Stimulated activated naive CD8-positive, alpha-beta T cell treated with anti-CD3 and anti-CD28 coated beads, Interleukin-15, Interleukin-2, amounts not matched to agents 100 U/mL and 50 U/mL, for 24 hours (primary cell): ENCODE data around the gene GJA3.
"Not testable (repeated sequence)": the region's sequence is repeated elsewhere in the genome, so short reads cannot be mapped to it uniquely, and the experiment has no call there.

Source experiments
- ATAC-seq: fragments of 150-1000 bp; cut with Tn5 transposase; one replicate; pipeline ENCODE4 v1.10.0; 2021
- DNase-seq: peaks from one replicate; pipeline ENCODE4 v3.0.0; 2021

The GJA3 gene

DNA sequence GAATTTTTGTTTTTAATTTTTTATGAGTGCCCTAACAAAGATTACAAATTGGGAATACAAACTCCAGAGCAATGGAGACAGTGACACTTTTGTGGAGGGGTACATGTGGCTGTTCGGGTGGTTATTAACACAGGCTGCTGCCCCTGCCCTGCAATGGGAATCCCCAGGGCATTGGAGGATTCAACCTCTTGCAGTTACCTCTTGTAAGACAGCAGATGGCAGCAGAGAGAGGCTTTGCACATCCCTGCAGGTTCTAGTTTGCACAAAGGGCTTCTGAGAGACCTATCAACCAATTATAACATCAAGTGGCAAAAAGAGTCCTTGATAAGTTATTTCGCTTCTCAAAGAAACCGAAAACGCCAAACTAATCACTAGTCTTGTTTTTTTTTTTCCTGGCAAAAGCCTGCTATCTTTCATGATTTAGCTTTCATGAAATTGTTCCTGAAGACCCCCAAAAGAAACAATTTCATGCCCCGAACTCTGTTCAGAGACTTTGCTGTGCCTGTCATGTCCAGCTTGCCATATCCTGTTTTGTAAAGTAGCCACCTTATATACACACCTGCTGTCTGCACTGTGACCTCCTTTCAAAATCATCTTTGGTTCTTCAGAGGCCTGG is 21.5 kb upstream of the GJA3 start:
- DNase-seq, result peak; percentile 36
- peak; percentile 86 for ATAC-seq

DNA sequence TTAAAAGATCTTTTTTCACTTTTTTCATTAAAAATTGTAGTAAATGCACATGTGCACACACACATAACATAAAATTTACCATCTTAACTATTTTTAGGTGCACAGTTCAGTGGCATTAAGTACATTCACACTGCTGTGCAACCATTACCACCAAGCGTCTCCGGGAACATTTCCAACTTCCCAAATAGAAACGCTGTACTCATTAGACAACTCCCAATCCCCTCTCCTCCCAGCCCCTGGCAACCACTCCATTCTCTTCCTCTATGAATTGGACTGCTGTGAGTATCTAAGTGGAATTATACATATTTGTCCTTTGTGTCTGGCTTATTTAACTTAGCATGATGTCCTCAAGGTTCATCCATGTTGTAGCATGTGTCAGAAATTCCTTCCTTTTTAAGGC is 20.3 kb upstream of the GJA3 start:
- DNase-seq (no peak), ATAC-seq (no peak)

DNA sequence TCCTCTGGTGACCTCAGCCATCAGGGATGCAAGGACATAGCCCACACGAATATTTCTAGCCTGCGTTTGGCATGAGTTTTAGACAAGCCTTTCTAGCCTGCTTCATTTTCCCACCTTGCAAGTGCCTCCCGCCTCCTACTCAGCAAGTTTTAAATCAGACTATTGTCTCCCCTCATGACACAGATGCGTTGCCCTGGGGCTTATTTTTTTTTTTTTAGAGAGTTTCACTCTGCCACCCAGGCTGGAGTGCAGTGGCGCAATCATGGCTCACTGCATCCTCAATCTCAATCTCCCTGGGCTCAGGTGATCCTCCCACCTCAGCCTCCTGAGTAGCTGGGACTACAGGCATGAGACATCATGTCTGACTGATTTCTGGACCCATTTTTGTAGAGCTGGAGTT is 17.3 kb upstream of the GJA3 start:
- no peak for ATAC-seq
- DNase-seq, result no peak

DNA sequence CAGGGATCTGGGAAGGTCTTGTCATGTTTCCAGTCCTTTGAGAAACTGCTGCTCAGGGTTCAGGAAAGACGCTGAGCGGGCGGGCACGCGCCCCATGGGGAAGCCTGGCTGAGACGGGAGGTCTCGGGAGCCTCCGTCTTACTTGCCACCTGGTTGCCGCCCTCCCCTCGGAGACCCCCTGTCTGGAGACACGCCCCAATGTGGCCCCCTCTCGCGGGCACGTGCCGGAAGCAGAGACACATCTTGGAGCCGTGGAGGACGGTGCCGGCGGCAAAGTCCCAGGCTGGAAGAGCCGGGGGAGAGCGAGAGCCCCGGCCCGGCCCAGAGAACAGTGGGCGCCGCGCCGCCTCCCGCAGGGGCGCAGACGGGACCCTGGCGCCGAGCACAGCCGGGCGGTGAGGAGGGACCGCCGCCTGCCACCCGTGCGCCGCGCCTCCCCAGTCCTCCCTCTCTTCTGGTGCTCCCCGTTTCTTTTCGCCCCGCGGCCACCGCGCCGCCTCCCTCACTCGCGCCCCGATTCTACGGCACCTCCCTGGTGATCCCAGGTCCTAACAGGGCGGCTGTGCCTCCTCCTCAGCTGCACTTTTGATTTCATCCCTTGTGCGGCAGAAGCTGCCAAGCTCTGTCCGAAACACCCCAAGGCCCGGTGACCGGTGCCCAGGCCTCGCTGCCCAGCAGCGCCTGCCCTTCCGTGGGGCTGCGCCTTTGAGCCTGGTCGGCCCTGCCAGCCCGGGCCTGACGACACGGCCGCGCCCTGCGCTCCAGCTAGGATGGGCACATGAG is 16.4 kb upstream of the GJA3 start:
- no peak for ATAC-seq
- DNase-seq, result no peak

DNA sequence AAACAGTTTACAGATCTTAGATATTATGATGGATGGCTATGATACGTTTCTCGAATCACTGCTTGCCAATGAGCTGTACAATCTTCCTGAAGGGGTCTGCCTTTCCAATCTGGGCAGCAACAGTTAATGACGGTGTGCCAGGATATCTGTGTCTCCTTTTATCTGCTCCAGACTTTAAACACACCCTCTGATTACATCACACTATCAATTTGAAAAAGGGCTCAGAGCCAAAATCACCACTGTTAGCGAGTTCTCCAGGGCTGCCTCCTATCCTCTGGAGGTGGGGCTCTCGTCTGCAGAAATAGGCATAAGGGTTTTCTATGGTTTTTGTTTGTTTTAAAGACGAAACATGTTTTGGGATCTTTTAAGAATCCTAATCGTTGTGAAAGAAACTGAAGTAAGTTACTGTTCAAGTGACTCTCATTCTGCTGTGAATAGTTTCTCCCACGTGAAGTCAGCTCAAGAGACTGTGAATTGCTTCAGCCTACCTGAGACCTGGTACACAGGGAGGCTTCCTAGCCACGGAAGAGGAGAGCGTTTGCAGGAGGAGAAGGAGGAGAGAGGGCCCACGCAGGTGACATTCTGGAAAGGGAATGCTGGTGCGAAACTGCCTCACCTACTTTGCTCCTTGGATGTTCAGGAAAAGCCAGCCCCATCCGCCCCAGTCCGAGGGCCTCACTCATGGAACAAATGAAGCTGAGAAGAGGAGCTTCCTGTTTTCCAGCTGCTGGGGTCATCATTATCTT is 15.2 kb upstream of the GJA3 start:
- DNase-seq (no peak), ATAC-seq (no peak)

DNA sequence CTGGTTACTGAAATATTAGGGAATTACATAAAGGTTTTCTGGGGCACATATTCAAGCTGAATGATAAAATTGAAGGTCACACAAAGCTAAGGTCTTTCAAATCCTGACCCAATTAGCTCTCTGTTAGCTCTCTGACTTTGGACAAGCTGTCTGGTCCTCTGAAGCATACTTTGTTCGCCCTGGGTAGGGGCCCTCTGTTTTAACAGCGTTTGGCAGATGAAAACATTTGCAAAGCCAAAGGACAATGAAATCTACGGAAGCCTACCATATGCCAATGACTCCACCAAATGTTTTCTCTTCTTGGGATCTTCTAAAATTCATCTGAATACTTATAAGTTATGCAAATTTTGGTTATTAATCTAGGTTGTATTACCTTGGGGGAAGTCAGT is 14.5 kb upstream of the GJA3 start:
- DNase-seq (no peak), ATAC-seq (no peak)

DNA sequence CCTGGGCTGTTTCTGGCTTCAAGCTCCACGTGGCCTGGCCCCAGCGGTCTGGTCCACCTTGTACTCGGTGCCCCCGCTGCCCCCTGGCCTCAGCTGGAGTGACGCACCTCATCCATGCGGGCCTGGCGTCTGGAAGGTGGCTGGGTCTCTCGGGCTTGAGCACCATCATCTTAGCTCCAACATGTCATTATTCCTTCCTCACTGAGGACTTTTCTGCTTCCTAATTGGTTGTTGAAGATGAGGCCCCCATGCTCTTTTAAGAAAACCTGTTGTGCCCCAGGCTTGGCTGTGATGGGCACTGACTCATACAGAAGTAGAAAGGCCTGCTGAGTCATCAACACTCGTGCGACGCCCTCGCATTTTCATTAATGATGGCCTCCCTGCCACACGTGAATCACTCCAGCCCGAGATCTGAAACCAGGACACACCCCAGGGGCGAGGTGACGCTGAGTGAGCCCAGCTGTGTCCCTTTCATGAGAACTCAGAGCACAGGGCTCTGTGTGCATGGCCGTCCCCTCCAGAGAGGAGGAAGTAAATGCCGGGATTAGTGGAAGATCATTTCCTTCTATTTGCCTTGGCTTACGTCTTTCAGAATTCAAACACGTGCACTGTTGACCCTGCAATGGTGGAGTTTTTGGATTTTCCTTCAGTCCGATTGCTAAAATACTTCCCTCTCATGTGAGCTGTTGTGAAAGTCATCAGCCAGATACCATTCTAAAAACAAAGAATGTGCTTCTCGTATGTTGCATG is 14.0 kb upstream of the GJA3 start:
- ATAC-seq (peak; percentile 94), DNase-seq (peak; percentile 74)

DNA sequence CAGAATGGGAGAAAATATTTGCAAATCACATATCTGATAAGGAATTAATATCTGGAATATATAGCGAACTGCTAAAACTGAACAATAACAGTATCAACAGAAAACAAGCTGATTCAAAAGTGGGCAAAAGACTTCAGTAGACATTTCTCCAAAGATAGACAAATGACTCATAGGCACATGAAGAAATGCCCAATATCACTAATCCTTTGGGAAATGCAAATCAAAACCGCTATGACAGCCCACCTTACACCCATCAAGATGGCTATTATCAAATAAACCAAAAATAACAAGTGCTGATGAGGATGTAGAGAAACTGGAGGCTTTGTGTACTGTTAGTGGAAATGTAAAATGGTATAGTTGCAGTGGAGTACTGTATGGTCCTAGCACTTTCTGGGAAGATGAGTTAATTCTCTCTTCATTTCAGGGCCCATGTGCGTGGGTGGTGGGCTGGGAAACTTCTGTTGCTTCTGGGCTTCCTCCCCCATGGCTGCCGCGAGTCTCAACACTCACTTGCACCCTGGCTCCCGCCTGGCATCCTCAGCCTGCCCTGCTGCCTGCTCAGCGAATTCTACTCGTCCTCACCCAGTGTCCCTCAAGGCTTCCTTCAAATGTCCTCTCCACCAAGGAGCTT is 12.4 kb upstream of the GJA3 start:
- ATAC-seq, result no peak
- no peak for DNase-seq

DNA sequence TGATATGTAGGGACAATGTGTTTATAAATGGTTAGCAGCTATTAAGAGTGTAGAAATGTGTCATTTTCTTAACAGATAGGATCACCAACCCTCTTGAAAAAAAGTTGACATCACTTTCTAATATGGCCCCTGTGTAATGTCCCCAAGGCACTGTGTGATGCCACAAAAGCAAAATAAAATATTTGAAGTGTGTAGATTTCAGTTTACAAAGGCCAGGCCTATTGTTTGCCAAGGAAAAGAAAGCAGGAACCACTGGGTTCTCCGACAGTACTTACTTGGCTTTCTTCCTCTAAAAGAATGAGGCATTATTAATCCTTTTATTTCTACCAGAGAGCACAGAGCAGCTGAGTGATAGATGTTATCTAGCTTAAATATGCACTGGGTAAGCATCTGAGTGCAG is 10.5 kb upstream of the GJA3 start:
- DNase-seq, result no peak
- ATAC-seq, result no peak

DNA sequence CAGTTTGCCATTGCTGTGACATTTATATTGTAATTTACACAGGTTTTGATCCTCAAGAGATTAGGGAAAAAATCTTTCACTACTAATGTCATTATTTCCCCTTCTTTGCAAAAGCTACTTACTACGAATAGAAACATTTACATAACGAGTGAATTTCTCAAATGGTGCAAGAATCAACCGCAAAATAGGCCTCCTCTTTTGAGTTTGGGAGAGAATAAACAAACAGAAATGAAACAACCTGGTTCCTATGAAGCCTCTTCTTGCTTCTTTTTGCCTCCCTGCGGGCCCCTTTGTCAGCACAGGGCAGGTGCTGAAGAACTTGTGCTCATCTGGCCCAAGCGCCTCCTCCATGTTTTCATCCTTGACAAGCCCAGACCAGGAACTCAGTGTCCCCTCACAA is 10.1 kb upstream of the GJA3 start:
- ATAC-seq (no peak), DNase-seq (no peak)

DNA sequence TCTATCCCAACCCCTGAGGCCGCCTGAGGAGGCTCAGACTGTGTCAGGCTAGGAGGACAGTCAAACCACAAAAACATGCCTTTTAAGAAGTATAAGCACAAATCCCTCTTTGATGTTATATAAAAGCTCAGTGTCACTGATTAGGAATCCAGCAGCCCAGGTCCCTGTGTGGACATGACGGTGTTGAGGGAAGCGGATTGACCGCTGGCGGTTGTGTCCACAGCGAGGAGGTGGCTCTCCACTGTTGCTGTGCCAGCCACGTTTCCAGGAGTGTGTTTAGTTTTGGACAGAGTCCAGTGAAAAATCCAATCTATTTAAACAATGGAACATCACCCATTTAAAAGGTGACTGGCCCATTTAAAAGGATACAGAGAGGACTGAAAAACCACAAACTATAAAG is 7.5 kb upstream of the GJA3 start:
- ATAC-seq (no peak), DNase-seq (no peak)

DNA sequence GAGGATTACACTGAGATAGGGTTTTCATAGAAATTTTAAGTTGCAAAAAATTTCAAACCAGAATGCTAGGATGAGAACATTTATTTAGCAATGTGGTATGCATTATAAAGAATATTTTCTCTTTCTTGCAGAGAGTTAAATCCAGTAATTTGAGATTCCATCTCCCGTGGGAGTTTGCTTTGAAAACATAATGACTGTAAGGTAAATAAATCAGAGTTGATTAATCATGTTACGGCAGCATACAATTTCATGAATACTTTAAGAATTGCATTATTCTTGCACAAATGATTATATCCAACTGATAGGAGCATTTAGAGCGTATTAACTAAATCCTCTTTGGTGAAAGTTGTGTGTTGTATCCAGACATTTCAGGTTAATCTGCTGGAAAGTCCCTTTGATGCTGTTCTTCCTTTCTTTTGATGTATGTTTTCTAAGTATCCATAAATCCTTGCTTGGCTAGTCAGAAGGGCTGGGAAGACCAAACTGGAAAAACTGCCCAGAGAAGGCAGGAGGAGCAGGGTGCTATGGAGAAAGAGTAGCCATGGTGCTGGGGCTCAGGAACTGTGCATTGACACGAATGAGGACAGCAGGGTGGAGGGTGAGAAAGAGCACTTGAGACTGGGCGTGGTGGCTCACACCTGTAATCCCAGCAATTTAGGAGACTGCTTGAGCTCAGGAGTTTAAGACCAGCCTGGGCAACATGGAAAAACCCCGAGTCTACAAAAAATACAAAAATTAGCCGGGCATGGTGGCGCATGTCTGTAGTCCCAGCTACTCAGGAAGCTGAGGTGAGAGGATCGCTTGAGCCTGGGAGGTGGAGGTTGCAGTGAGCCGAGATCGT is 4.8 kb upstream of the GJA3 start:
- DNase-seq, result no peak
- no peak for ATAC-seq

DNA sequence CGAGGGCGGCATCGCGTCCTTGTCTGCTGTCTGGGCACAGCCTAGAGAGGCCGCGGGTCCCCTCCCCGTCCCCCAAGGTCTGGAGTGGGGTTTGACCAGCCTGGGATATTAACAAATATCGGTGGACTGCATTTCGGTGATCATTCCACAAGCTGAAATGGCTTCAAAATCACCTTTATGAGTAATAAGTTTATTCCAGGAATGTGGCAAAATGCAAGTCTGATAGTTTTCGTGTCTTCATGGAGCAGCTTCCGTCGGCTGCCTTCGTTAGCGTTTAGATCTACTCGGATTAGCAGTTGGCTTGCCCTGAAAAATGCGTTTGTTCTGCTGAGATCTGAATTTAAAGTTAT is 1.1 kb upstream of the GJA3 start:
- no peak for ATAC-seq

DNA sequence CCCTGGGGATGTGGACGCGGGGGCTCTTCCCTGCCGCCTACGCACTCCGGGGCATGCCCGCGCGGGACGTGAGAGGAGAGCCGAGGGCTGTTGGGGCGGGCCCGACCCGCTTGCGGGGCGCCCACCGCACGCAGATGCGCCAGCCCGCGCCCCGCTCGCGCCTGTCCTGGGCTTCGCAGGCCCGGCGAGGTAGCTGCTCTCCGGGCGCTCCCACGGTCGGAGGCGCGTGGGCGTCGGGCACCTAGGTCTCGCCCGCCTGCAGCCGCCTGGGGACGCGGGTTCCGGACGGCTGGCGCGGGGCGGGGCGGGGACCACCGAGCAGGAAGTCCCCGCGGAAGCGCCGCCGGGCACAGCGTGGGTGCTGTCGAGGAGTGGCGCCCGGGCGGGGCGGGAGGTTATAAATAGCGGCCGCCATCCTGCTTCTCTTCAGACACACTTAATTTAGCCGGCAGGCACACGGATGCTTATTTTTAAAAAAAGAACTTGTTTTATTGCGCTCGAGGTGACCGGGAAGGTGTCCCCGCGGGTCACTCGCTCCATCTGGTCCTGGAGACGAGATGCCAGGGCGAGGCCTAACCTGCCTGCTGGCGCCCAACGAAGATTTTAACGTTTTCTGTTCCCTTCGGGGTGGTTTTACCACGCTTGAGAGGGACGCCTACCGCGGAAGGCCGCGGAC is 561 bp upstream of the GJA3 start:
- ATAC-seq (peak; percentile 53), DNase-seq (peak; percentile 71)

More for the DNA sequence above, 1.1 kb upstream of the GJA3 start:
- DNase-seq, result peak; percentile 13

DNA sequence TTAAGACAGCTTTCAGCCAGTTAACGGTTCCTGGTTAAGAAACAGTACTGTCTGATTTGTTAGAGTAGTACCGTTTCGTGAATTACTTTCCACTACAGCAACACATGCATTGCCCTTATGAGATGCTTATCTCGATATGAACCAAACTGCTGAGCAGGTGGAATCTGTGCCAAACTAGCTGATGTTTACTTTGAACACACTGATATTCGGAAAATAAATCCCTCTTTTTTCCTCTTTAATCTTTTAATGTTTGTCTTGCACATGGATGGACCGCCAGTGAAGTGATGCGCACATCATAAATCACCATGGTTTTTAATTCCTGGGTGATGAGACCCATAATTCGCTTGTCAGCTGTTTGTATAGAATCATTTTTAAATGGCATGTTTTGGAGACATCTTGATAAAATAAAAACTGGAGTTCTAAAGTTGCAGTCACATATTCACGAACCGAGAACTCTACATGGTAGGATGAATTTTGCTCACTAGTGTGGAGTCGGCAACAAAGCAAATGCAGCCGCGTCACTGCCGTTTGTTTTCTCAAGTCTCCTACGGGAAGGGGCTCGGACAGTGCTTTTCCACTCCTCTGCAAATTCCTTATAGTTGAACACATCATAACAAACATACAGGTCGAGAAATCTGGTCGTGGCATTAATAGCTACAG is 1.1 kb downstream of the GJA3 start:
- ATAC-seq (no peak), DNase-seq (no peak)

DNA sequence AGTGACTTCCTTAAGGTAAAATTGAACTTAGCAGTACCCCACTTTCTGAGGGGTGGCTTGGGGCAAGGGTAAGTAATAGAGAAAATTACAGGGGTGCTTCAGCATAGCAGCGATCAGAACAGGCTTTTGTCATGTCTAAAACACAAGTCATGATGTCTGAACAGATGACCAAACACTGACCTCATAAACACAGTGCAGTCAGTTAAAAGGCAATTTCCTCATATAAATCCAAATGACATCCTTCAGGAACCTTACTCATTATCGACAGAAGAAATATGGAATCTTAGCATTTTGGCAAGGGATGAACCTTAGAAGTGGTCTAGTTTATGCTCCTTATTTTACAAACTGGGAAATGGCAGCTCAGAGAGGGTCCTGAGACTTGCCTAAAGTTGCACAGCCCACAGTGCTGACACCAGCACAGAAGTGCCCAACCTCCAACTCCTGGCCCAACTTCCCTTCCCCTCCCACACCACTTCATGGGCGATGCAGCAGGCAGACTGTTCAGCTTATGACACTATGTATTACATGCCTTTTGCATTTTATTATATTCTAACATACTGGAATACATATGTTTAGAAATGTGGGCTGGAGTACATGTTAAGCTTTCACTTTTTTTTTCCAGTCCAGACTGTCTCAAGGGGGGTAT is 3.6 kb downstream of the GJA3 start:
- ATAC-seq (no peak), DNase-seq (no peak)

DNA sequence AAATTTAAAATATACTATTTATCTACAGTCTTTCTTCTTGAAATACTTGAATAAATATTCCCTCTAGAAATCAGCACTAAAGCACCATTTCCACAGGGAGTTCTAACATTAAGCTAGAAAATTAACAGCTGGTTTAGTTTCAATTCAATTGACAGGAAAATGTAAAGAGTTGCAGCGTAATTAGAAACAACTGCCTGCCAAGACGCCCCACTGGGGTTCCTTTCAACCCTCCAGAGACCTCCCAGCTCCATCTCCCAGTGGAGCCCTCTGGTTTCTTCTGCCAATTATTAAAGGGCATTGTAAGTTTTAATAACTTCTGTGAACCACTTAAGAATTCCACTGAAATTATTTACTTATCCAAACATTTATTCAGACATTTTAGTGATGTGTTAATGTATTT is 4.2 kb downstream of the GJA3 start:
- ATAC-seq (no peak), DNase-seq (no peak)

DNA sequence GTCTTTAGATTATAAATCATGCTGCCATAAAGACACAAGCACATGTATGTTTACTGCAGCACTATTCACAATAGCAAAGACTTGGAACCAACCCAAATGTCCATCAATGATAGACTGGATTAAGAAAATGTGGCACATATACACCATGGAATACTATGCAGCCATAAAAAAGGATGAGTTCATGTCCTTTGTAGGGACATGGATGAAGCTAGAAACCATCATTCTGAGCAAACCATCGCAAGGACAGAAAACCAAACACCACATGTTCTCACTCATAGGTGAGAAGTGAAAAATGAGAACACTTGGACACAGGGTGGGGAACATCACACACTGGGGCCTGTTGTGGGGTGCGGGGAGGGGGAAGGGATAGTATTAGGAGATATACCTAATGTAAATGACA is 7.6 kb downstream of the GJA3 start:
- DNase-seq, ATAC-seq: not testable (repeated sequence)

DNA sequence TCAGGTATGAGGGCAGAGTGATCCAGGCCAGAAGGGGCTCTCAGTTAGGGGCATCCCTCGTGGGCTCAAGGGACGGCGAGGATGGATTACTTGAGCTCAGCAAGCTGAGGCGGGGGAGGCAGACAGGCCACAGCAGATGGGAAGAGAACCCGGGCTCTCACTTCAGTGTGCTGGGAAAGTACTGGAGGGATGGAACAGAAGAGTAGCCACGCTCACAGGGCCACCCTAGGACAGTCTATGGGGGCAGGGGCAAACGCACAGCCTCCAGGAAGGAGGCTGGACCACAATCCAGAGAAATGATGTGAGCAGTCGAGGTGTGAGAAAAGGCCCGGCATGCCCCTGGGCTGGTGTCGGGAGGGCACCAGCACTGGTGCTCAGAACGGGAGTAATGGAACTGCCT is 9.2 kb downstream of the GJA3 start:
- DNase-seq (no peak), ATAC-seq (no peak)

DNA sequence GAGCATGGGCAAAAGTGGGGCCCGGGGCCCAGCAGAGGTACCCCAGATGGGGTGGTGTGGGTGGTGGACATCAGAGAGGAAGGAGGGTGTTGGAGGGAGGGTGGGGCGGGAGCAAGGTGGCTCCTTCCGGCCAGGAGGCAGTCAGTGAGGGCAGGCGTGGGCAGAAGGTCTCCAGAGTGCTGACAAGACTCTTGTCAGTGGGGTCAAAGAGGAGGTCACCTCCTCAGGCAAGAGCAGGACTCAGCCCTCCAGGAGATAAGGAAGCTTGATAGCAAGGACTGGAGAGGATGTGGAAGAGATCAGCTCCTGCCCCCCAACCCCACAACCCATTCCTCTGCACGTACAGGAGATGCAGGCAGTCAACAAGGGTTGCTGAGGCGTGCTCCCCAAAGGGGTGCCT is 9.8 kb downstream of the GJA3 start:
- DNase-seq (no peak), ATAC-seq (no peak)
